Measurements from ENCODE around the gene PTPRK.
"Not testable (repeated sequence)": the region's sequence is repeated elsewhere in the genome, so short reads cannot be mapped to it uniquely, and the experiment has no call there.

PTPRK gene

DNA sequence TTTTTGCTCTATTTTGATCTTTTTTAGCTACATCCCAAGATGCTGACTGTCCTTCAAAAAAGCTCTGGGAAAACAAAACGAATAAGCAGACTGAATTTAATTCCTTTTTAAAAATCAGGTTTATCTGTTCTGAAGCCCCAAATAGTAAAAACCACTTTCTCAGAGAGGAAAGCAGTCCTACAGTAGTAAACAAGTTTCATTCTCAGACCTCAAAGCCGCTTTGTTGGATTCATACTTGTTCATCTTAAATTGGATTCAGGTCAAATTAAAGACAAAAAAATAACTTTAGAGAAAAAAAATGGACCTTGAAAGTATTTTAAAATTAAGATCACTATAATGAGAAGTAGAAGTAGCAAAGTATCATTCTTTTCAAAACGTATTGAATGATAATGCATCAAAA lies 523.5 kb downstream of the PTPRK start:
- Histone ChIP-seq H3K36me3 (ENCODE audit: insufficient read depth, low read length) (peaks cover 5% of the 10 kb centered on the region; the same call in 1 of the 2 replicates), H3K9ac (ENCODE audit: low read depth, low read length) (no peak overlapping the region), H3K27me3 (ENCODE audit: insufficient read depth, low read length) (no peaks in the 10 kb centered on the region), H3K27ac (ENCODE audit: low read depth, low read length) (no peak overlapping the region), H3K4me1 (ENCODE audit: insufficient read depth, low read length) (no peaks in the 10 kb centered on the region), H3K9me3 (ENCODE audit: insufficient read depth, low read depth, low read length) (no peaks in the 10 kb centered on the region), H3K4me3 (ENCODE audit: low read length) (no peak overlapping the region)
- 92% methylated on average over 1 of the region's 3 CpGs for WGBS

DNA sequence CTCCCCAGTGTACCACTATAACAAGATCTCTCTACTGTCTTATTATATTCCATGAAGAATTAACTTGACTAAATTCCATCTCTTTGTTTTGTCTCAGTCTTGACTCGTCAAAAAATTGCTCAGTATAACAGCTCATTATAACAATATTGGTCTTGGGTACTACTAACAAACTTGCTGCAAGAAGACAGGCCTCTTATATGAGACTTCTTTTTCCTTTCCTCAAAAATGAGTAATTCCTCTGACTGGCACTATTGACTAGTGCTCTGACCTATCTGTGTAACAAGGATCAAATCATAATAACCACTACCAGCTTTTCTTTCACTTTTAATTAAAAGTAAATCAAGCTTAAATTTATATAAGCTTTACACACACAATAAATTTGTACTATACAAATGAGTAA lies 528.3 kb downstream of the PTPRK start:
- WGBS, result 88% methylated on average over 1 of the region's 1 CpG
- no peak overlapping the region for H3K9ac ChIP-seq (ENCODE audit: low read depth, low read length)
- no peak overlapping the region for H3K4me3 ChIP-seq (ENCODE audit: low read length)
- H3K27me3 ChIP-seq (ENCODE audit: insufficient read depth, low read length), result no peaks in the 10 kb centered on the region
- no peaks in the 10 kb centered on the region for H3K9me3 ChIP-seq (ENCODE audit: insufficient read depth, low read depth, low read length)
- H3K36me3 ChIP-seq (ENCODE audit: insufficient read depth, low read length), result peaks cover 5% of the 10 kb centered on the region; the same call in 1 of the 2 replicates
- H3K27ac ChIP-seq (ENCODE audit: low read depth, low read length), result no peak overlapping the region
- H3K4me1 ChIP-seq (ENCODE audit: insufficient read depth, low read length), result no peaks in the 10 kb centered on the region

DNA sequence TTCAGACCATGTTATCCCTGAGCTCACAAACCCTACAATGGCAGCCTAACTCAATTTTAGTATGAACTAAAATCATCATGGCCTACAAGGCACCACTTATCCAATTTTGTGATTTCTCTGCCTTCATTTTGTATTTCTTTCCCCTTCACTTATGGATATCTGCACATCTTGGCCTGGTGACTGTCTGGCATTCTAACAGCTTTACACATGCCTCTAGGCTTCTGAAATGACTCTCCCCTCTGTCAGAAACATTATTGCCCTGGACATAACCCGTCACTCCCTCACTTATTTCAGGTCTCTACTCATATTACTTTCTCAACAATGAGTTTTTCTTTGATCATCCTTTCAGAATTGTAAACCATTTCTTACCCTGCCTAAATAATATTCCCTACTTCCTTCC lies 530.3 kb downstream of the PTPRK start:
- H3K27ac ChIP-seq (ENCODE audit: low read depth, low read length), result no peak overlapping the region
- H3K4me3 ChIP-seq (ENCODE audit: low read length), result no peak overlapping the region
- peaks cover 4% of the 10 kb centered on the region; the same call in 1 of the 2 replicates for H3K36me3 ChIP-seq (ENCODE audit: insufficient read depth, low read length)
- WGBS, result 95% methylated on average over 1 of the region's 1 CpG
- H3K9me3 ChIP-seq (ENCODE audit: insufficient read depth, low read depth, low read length), result no peaks in the 10 kb centered on the region
- no peaks in the 10 kb centered on the region for H3K27me3 ChIP-seq (ENCODE audit: insufficient read depth, low read length)
- H3K4me1 ChIP-seq (ENCODE audit: insufficient read depth, low read length), result no peaks in the 10 kb centered on the region; the same call in 1 of the 2 replicates
- H3K9ac ChIP-seq (ENCODE audit: low read depth, low read length), result no peak overlapping the region

DNA sequence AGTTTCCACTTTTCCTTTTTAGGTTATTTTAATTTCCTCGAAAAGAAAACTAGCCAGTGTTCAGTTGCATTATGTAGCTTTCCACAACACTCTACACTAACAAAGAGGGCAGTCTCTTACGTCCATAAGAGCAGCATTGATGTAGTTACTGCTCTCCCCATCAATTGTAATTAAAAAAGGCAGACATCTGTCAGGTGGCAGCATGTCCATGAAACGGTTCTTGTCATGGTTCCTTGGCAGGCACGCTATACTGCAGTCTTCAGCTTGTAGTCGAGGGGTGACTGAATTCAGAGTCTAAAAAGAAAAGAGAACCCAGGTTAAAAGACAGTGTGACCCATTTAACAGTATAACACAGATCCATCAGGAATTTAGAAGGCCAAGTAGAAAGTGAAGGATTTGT lies 539.4 kb downstream of the PTPRK start:
- Histone ChIP-seq H3K27me3 (ENCODE audit: insufficient read depth, low read length) (no peaks in the 10 kb centered on the region), H3K4me1 (ENCODE audit: insufficient read depth, low read length) (peaks cover 17% of the 10 kb centered on the region), H3K4me3 (ENCODE audit: low read length) (no peak overlapping the region), H3K36me3 (ENCODE audit: insufficient read depth, low read length) (peaks cover 49% of the 10 kb centered on the region), H3K9ac (ENCODE audit: low read depth, low read length) (no peak overlapping the region), H3K27ac (ENCODE audit: low read depth, low read length) (no peak overlapping the region), H3K9me3 (ENCODE audit: insufficient read depth, low read depth, low read length) (no peaks in the 10 kb centered on the region)
- 95% methylated on average over 5 of the region's 5 CpGs for WGBS

DNA sequence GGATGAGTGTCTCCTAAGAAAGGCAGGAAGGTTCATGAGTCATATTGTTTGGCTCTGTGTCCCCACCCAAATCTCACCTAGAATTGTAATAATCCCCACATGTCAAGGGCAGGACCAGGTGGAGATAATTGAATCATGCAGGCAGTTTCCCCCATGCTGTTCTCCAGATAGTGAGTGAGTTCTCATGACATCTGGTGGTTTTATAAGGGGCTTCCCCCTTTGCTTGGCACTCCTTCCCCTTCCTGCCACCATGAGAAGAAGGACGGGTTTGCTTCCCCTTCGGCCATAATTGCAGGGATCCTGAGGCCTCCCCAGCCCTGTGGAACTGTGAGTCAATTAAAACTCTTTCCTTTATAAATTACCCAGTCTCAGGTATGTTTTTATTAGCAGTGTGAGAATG lies 542.2 kb downstream of the PTPRK start:
- H3K9me3 ChIP-seq (ENCODE audit: insufficient read depth, low read depth, low read length); H3K27me3 ChIP-seq (ENCODE audit: insufficient read depth, low read length); H3K27ac ChIP-seq (ENCODE audit: low read depth, low read length); H3K4me1 ChIP-seq (ENCODE audit: insufficient read depth, low read length); H3K4me3 ChIP-seq (ENCODE audit: low read length); H3K9ac ChIP-seq (ENCODE audit: low read depth, low read length): not testable (repeated sequence)
- H3K36me3 ChIP-seq (ENCODE audit: insufficient read depth, low read length), result peaks cover 55% of the 10 kb centered on the region
- 95% methylated on average over 2 of the region's 2 CpGs for WGBS

DNA sequence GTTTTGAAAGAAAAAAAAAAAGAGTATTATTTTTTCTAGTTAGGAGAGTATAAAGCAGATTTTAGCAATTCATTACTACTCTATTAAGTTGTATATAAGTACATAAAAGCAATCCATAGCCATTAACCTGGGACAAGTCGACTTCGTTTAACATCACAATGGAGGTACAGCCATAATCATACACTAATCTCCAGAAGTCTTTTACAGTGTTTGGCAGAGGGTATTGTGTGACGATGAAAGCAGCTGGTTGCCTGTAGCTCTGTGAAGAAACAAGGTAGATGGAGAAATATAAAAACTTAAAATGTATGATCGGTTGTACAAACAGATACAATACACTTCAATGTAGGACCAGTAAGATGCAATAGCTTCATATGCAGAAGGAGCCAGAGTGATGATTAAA lies 543.6 kb downstream of the PTPRK start:
- peaks cover 60% of the 10 kb centered on the region for H3K36me3 ChIP-seq (ENCODE audit: insufficient read depth, low read length)
- H3K9ac ChIP-seq (ENCODE audit: low read depth, low read length), result no peak overlapping the region
- 86% methylated on average over 2 of the region's 4 CpGs for WGBS
- H3K4me3 ChIP-seq (ENCODE audit: low read length), result no peak overlapping the region
- H3K27me3 ChIP-seq (ENCODE audit: insufficient read depth, low read length), result no peaks in the 10 kb centered on the region
- H3K4me1 ChIP-seq (ENCODE audit: insufficient read depth, low read length), result no peaks in the 10 kb centered on the region
- H3K9me3 ChIP-seq (ENCODE audit: insufficient read depth, low read depth, low read length), result no peaks in the 10 kb centered on the region
- no peak overlapping the region for H3K27ac ChIP-seq (ENCODE audit: low read depth, low read length)

DNA sequence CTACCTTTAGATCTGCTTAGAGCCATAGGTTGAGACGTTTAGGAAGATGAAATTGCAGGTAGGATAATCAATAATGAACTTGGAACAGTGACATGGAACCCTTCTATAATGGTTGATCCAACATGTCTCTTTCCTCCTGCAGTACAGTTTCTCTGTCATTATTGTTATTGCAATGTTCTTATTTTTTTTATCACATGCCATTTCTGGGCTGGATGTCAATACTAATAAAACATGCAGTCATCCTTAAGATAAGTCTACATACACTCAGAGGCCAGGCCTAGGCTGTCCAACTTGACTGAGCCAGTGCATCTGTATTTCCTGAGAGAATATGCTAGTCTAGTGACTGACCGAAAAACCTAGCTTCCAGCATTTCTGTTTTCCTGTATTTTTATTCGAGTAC lies 544.3 kb downstream of the PTPRK start:
- peaks cover 57% of the 10 kb centered on the region for H3K36me3 ChIP-seq (ENCODE audit: insufficient read depth, low read length)
- H3K27me3 ChIP-seq (ENCODE audit: insufficient read depth, low read length), result no peaks in the 10 kb centered on the region
- no peak overlapping the region for H3K4me3 ChIP-seq (ENCODE audit: low read length)
- WGBS, result 95% methylated on average over 3 of the region's 3 CpGs
- no peaks in the 10 kb centered on the region for H3K4me1 ChIP-seq (ENCODE audit: insufficient read depth, low read length)
- H3K9ac ChIP-seq (ENCODE audit: low read depth, low read length), result no peak overlapping the region
- no peak overlapping the region for H3K27ac ChIP-seq (ENCODE audit: low read depth, low read length)
- no peaks in the 10 kb centered on the region for H3K9me3 ChIP-seq (ENCODE audit: insufficient read depth, low read depth, low read length)

DNA sequence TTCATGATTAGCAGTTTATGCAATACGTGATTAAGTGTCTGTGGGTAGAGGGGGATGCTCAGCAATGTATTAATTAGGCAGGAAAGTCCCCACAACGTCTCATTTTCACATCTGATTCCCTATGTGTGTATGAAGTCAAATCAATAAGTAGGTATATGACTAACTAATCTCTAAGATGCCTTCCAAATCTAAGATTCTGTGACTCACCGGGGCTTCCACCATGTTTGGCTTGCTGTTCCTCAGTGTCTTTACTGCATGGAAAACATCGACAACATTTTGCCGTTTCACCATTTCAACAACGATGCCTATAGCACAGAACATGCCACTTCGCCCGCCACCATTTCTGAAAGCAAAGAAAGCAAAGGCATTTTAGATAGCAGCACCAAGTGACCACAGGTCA lies 547.6 kb downstream of the PTPRK start:
- no peaks in the 10 kb centered on the region for H3K27me3 ChIP-seq (ENCODE audit: insufficient read depth, low read length)
- whole genome bisulfite sequencing, result 95% methylated on average over 8 of the region's 8 CpGs
- H3K4me1 ChIP-seq (ENCODE audit: insufficient read depth, low read length), result no peaks in the 10 kb centered on the region

DNA sequence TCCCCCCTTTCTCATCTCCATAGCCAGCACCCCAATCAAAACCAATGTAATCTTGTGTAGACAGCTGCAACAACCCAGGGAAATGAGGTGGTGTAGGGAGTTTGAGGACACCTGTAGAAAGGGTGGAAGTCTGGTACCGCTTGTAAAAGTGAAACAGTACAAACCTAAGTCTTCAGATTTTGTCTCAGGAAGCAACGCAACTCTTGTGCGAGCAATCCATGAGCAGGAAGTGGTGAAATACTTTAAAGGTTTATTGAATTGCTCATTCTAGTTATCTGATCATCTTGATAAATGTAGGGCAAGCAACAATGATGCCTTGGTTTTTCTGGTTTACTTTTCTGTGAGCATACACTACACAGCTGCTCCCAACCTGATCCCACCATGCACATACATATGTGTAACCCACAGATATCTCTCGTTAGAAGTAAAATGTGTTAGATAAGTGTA lies 548.4 kb downstream of the PTPRK start:
- Histone ChIP-seq H3K4me3 (ENCODE audit: low read length) (no peak overlapping the region), H3K9ac (ENCODE audit: low read depth, low read length) (no peak overlapping the region), H3K4me1 (ENCODE audit: insufficient read depth, low read length) (no peaks in the 10 kb centered on the region), H3K27ac (ENCODE audit: low read depth, low read length) (no peak overlapping the region), H3K27me3 (ENCODE audit: insufficient read depth, low read length) (no peaks in the 10 kb centered on the region), H3K9me3 (ENCODE audit: insufficient read depth, low read depth, low read length) (no peaks in the 10 kb centered on the region), H3K36me3 (ENCODE audit: insufficient read depth, low read length) (peaks cover 55% of the 10 kb centered on the region)
- 96% methylated on average over 3 of the region's 4 CpGs for WGBS

More for the DNA sequence above, 547.6 kb downstream of the PTPRK start:
- Histone ChIP-seq H3K27ac (ENCODE audit: low read depth, low read length) (no peak overlapping the region), H3K36me3 (ENCODE audit: insufficient read depth, low read length) (peaks cover 59% of the 10 kb centered on the region), H3K9ac (ENCODE audit: low read depth, low read length) (no peak overlapping the region), H3K4me3 (ENCODE audit: low read length) (no peak overlapping the region), H3K9me3 (ENCODE audit: insufficient read depth, low read depth, low read length) (no peaks in the 10 kb centered on the region)

DNA sequence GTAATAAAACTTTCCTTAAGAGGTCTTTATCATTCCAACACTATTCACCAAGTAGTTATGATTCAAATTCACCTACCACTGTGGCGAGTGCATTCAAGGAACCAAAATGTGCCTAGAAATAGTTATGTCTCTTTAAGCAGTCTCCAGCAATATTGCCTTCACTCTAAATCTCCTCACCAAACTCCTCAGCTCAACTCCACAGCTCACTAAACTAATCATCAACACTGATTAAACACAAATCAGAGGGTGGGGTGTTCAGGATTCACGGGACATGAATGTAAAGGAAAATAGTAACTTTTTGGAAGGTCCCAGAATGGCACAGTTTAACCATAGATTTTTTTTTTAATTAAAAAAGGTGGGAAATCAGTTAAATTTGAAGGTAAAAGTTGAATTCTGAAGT lies 549.0 kb downstream of the PTPRK start:
- Histone ChIP-seq H3K27me3 (ENCODE audit: insufficient read depth, low read length) (no peaks in the 10 kb centered on the region), H3K36me3 (ENCODE audit: insufficient read depth, low read length) (peaks cover 51% of the 10 kb centered on the region), H3K4me1 (ENCODE audit: insufficient read depth, low read length) (no peaks in the 10 kb centered on the region), H3K9ac (ENCODE audit: low read depth, low read length) (no peak overlapping the region), H3K9me3 (ENCODE audit: insufficient read depth, low read depth, low read length) (no peaks in the 10 kb centered on the region), H3K27ac (ENCODE audit: low read depth, low read length) (no peak overlapping the region), H3K4me3 (ENCODE audit: low read length) (no peak overlapping the region)
- 91% methylated on average over 2 of the region's 2 CpGs for WGBS

DNA sequence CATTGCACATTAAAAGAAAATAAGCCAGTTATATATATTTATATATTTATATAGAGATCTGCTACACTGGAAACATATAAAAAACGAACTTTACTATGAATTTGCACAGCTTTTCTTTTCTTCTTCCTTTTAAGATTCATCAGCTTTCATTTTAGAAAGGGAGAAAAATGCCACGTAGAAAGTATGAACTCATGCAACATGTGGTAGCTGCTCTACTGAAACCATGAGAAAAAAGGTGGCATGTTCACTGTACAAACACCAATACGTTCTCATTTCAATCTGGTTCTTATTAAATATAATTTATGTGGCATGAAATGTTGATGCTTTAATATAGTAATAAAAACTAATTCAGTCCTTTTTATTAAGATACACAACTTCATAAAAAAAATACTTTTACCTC lies 550.7 kb downstream of the PTPRK start:
- Histone ChIP-seq H3K27me3 (ENCODE audit: insufficient read depth, low read length) (no peaks in the 10 kb centered on the region), H3K27ac (ENCODE audit: low read depth, low read length) (no peak overlapping the region), H3K9me3 (ENCODE audit: insufficient read depth, low read depth, low read length) (no peaks in the 10 kb centered on the region), H3K36me3 (ENCODE audit: insufficient read depth, low read length) (peaks cover 38% of the 10 kb centered on the region), H3K4me1 (ENCODE audit: insufficient read depth, low read length) (no peaks in the 10 kb centered on the region), H3K4me3 (ENCODE audit: low read length) (no peak overlapping the region), H3K9ac (ENCODE audit: low read depth, low read length) (no peak overlapping the region)
- 80% methylated on average over 1 of the region's 3 CpGs for WGBS

DNA sequence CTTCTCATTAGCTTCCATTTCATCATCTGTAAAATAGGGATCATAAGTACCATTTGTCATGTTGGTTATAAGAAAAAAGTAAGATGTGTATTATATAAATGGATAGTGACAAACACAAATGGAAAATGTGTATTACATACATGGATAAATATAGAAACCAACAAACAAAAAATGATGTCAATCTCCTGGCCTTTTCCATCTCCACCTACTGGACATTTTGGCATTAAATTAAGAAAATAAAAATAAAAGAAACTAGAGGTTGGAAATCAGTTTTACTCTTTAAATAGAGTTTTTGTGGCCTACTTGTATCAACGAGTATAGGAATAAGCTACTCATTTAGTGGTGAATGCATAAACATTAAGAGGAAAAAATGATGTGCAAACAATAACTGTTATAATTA lies 552.0 kb downstream of the PTPRK start:
- WGBS, result 100% methylated on average over 1 of the region's 1 CpG
- H3K36me3 ChIP-seq (ENCODE audit: insufficient read depth, low read length), result peaks cover 38% of the 10 kb centered on the region

More for the DNA sequence above, 552.0 kb downstream of the PTPRK start:
- no peak overlapping the region for H3K9ac ChIP-seq (ENCODE audit: low read depth, low read length)
- H3K4me3 ChIP-seq (ENCODE audit: low read length), result no peak overlapping the region
- H3K27ac ChIP-seq (ENCODE audit: low read depth, low read length), result no peak overlapping the region
- no peaks in the 10 kb centered on the region for H3K9me3 ChIP-seq (ENCODE audit: insufficient read depth, low read depth, low read length)
- H3K4me1 ChIP-seq (ENCODE audit: insufficient read depth, low read length), result no peaks in the 10 kb centered on the region
- H3K27me3 ChIP-seq (ENCODE audit: insufficient read depth, low read length), result no peaks in the 10 kb centered on the region

Data from HUES64 (cell line).